Fibroblast of peridontal ligament (primary cell): ENCODE data around the gene CD44.

ENCODE experiments used
- DNase-seq: peaks from one replicate; pipeline ENCODE4 v3.0.0-alpha.2; 2010; ENCODE audit errors: extremely low read depth

CD44 gene

GRCh38 chr11:35237351-35237750 is 98.4 kb downstream of the CD44 start:
- DNase-seq = no peak

DNA sequence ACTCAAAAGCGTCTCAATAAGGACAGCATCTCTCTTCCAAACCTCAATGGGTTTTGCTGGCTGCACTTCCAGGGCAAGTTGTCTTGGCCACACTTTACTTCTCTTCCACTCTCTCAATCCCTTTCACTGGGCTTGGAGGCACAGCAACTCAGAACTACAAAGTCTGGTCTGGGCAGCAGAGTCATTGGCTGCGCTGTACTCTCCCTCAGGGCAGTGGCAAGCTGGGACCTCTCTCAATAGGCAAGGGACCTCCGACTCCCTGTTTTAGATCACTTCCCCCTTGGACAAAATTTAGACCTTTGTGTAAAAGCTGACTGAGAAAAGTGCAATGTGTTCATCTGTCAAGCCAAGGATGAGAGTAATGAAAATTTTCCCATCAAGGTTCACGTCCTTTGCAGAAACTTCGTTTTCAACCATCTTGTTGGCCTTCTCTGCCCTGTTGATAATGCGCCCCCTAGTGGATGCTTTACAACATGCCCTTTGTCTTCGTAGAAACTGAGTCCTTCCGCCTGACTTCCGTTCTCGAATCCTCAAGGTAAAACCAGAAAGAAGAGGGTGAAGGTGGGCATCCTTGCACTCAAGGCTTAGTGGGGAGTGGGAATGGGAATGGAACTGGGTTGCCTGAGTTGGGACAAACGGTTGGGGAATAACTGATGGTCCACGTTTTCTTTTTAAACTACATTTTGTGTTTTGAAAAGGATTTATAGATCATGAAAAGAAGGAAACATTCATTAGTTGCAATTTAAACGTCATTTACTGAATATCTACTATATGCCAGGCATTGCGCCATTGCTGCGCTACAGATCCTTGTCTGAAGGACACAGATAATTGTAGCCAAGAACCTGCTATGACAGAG is 99.1 kb downstream of the CD44 start:
- DNase-seq = no peak

- DNase-seq = no peak
Measured at GRCh38 chr11:35238882-35239281, 99.9 kb downstream of the CD44 start.

DNA sequence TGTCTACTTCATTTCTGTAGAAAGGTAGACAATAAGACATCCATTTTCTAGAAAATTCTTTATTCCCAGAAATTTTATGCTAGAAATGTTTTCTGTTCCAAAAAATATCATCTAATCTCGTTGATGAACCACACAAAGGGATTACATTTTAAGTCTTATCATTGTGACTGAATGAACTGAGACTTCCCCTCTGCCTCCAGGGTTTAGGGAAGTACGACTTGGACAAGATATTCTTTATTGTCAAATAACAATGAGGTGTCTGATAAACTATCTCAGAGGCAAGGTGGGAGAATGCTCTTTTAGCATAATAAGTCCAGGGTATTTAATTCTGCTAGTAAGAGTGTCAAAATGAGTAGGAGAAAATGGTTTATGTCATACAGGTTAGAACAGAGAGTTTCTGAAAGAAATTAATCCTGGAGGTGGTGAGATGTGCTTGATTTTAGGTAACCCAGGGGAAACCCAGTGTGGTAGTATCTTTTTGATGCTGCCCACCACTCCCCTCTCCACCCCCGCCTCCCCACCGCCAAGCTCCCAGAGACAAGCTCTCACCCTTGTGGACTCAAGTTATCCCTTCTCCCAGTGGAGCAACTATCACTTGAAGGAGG is 100.6 kb downstream of the CD44 start:
- no peak for DNase-seq

DNA sequence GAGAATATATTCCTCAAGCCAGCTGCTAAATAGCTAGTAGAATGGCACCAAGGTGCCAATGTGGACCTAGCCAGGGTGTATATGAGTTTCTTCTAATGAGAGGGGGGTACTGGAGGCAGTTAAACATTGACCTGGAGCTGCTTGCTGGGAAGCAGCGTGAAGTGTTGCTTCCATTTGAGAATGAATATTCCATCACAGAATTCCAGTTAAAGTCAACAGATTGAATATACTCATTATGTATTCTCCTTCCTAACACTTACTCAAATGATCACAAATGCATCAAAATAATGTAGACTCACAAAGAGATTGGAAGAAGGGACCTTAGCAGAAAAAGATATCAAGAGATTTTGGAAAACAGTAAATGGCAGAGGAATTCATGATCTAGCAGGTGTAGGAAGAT is 102.1 kb downstream of the CD44 start:
- DNase-seq = no peak

DNA sequence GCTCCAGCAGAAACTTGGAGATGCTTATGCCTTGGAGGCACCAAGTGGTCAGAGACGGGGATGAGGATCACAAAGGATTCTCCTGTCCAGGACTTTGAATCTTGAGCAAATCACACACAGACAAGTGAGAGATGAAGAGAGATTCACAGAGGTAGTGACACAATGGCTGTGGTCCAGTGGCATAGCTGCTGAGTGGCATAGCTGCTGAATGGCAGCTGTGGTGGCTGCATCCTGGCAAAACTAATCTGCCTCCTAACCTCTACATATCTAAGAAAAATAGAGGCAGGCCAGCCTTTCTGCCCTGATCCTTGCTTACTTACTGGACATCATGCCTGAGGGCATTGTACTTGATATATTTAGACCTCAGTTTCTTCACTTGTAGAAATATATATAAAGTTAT is 102.6 kb downstream of the CD44 start:
- DNase-seq = no peak

GRCh38 chr11:35242412-35243242 is 103.7 kb downstream of the CD44 start:
- no peak for DNase-seq

- no peak for DNase-seq
Measured at GRCh38 chr11:35243774-35244173, 104.8 kb downstream of the CD44 start.

GRCh38 chr11:35245056-35245455 is 106.1 kb downstream of the CD44 start:
- no peak for DNase-seq

GRCh38 chr11:35245786-35246185 is 106.8 kb downstream of the CD44 start:
- no peak for DNase-seq

DNA sequence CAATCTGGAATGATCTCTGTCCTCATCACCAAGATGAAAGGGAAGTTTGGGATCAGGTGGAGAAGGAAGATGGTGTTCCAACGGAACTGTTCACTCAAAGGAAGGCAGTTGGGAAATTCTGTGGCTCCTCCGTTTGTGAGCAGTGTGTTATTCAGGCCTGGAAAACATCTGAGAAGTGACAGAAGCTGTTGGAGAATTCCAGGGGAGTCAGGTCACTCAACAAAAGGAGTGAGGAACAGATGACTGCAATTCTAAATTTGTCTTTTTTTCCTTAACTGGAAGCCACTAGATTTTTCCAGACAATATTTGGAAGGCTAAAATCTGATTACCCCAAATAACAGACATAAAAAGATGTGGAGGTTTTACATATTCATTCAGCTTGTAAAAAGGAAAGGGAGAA is 107.8 kb downstream of the CD44 start:
- no peak for DNase-seq

DNA sequence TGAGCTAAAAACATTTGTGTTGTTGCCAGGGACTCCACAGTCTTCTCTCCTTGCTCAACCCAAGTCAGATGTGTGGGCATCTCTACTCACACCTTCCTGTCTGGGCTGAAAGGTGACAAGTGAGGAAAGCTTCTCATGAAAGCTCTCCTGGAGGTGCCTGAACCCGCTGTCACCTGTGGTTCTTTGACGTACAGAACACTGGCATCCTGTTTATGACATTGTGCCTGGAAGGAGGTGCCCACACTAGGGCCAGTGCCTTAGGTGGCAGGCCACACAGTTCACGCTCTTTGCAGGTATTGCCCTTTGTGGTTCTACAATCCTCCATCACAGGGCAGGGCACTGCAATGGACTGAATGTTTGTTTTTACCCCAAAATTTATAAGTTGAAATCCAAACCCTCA is 108.5 kb downstream of the CD44 start:
- no peak for DNase-seq

DNA sequence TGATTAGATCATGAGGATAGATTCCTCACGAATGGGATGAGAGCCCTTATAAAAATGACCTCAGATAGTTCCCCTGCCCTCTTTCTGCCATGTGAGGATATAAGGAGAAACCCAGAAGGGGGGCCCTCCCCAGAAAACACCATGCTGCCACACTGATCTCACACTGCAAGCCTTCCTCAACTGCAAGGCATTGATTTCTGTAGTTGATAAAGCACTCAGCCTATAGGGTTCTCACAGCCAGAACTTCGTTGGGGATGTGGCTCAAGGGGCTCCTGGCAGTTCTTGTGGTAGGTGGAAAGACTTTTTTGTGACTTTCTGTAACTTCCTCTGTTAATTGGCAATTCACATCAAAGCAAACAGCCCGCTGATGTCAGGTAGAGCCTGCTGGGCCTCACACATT is 108.9 kb downstream of the CD44 start:
- no peak for DNase-seq

DNA sequence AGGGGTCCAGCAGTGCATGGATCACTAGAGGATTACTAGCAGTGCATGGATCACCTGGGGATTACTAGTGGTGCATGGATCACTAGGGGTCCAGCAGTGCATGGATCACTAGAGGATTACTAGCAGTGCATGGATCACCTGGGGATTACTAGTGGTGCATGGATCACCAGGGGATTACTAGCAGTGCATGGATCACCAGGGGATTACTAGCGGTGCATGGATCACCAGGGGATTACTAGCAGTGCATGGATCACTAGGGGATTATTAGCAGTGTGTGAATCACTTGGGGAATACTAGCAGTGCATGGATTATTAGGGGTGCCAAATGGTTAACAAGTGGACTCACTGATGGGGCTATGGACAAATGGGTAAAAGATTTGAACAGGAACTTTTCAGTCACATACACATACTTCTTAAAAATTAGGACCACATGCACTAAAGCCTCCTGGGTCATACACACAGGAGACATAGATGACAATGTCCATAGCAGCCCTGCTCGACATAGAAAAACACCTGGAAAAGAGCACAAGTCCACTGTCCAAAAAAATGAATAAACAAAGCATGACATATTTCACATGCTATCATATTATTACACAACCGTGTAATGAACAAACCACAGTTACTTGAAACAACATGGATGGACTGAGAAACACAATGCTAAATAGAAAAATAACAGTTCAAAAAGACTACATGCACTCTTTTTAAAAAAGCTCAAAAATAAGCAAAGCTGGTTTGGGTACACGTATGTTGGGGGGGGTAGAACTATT is 109.8 kb downstream of the CD44 start:
- no peak for DNase-seq

GRCh38 chr11:35250192-35250591 is 111.2 kb downstream of the CD44 start:
- no peak for DNase-seq

GRCh38 chr11:35250621-35251020 is 111.7 kb downstream of the CD44 start:
- DNase-seq = no peak

GRCh38 chr11:35253237-35253636 is 114.3 kb downstream of the CD44 start:
- peak; percentile 46 for DNase-seq

DNA sequence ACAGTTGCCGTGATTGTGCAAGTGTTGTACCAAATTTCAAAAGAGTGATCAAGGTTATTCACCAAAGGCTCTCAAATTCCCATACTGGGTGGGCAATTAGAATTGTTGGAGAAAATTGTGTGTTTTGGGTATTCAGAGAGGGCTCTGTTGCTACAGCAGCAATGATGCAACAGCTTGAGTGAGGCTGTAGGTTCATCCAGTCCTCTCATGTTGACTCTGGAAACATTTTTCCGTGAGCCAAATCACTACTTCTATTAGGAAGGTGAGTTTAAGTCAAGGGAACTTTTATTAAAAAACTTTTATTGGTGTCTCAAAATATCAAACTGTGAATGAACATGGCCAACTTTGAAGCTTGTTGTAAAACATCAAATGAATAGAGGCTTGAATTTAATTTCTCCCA is 116.5 kb downstream of the CD44 start:
- DNase-seq = no peak

DNA sequence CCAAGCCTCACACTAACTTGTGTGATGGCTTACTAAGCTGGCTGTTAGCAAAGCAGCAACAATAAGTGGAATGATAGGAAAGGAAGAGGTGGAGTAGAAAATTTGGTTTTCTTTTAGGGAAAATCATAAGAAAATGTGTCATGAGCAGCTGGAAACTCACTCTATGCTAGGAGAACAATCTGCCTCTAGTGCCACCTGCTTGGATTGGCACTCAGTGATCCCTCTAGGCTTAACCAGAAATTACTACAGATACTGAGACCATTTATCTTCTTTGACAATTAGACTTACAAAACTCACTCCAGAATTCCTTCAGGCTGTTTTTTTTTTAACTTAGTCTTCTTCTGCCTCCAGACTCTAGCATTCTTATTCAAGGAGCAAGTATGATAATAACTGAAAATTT is 117.3 kb downstream of the CD44 start:
- no peak for DNase-seq

- DNase-seq = no peak
Measured at GRCh38 chr11:35257281-35257680, 118.3 kb downstream of the CD44 start.

DNA sequence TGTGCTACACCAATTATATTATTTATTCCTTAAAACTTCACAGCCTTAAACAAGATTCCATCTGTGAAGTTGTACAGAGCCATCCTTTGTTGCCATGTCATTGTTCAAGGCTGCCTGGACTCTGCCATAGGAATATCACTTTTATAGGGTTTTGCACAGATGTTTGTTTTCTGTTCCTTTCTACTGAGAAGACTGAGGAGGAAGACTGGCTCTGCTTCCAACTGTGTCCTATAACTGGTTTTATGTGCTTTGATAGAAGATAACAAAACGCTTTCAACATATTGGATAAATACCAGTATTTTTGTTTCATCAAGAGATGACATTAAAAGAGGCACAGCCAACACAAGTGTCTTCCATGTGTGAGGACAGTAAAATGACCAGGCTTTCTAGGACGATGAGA is 120.6 kb downstream of the CD44 start:
- DNase-seq = no peak
